GM06990 (cell line): ENCODE measurements around the gene LPCAT1.

ENCODE experiments used
- DNase-seq: peaks from one replicate; pipeline ENCODE4 v3.0.0-alpha.2; 2011; ENCODE audit not compliant: insufficient read length; ENCODE audit errors: extremely low read depth
- H3K27me3 ChIP-seq: replicated peaks from 2 replicates; pipeline ENCODE4 v1.6.0; 2011; ENCODE audit warnings: low read length; ENCODE audit not compliant: control insufficient read depth, insufficient read depth
- H3K36me3 ChIP-seq: 2 replicates; pipeline ENCODE4 v1.5.1; 2011; ENCODE audit warnings: low read length; ENCODE audit not compliant: control insufficient read depth, insufficient read depth
- H3K4me3 ChIP-seq: replicated peaks from 2 replicates; pipeline ENCODE4 v1.5.1; 2011; ENCODE audit warnings: low read depth, mild to moderate bottlenecking, control low read depth, low read length
- CTCF ChIP-seq: IDR thresholded peaks from 2 replicates; pipeline ENCODE4 v1.5.1; 2011; ENCODE audit warnings: low read length, control low read depth, mild to moderate bottlenecking, inconsistent platforms; ENCODE audit not compliant: insufficient read depth, poor library complexity, severe bottlenecking

LPCAT1 gene

GRCh38 chr5:1472964-1473628 is 50.7 kb downstream of the LPCAT1 start:
- no peak overlapping the region for H3K4me3 ChIP-seq
- DNase-seq, result no peak
- peaks cover 68% of the 10 kb centered on the region for H3K36me3 ChIP-seq
- H3K27me3 ChIP-seq, result no peaks in the 10 kb centered on the region
- TF ChIP-seq CTCF, result no peak

DNA sequence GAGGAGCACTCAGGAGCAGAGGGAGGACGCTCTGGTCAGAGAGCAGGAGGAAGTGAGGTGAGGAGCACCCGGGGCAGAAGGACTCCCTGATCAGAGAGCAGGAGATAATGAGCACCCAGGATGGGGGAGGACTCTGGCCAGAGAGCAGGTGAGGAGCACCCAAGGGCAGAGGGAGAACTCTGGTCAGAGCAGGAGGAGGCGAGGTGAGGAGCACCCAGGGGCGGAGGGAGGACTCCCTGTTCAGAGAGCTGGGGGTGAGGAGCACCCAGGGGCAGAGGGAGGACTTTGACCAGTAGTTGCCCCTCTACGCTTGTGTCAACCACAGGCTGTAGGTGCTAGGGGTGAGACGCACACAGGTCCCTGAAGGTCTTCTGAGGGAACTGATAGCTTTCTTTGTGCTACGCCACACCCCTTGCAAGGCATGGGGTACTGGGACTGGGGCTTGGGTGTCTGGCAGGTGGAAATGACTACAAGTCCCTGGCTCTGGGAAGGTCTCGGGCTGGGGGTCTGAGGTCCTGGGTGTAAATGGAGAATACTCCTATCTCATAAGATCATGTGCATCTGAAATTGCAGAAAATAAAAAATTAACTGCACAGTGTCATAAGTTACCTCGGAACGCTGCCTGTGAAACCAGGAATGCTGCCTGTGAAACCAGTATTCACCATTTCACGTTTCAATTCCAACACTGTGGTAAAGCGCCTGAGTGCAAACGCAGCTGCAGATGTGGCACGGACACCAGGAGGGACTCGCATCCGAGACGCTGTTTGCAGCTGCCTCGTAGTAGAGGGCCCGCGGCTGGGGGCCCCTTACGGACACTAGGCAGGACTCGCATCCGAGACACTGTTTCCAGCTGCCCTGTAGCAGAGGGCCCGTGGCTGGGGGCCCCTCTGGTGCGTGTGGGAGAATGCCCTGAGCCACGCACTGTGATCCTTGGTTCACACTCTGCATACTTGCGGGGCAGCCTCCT is 51.5 kb downstream of the LPCAT1 start:
- no peak overlapping the region for H3K4me3 ChIP-seq
- H3K36me3 ChIP-seq, result peaks cover 73% of the 10 kb centered on the region
- no peak for TF ChIP-seq CTCF
- no peak for DNase-seq
- no peaks in the 10 kb centered on the region for H3K27me3 ChIP-seq

DNA sequence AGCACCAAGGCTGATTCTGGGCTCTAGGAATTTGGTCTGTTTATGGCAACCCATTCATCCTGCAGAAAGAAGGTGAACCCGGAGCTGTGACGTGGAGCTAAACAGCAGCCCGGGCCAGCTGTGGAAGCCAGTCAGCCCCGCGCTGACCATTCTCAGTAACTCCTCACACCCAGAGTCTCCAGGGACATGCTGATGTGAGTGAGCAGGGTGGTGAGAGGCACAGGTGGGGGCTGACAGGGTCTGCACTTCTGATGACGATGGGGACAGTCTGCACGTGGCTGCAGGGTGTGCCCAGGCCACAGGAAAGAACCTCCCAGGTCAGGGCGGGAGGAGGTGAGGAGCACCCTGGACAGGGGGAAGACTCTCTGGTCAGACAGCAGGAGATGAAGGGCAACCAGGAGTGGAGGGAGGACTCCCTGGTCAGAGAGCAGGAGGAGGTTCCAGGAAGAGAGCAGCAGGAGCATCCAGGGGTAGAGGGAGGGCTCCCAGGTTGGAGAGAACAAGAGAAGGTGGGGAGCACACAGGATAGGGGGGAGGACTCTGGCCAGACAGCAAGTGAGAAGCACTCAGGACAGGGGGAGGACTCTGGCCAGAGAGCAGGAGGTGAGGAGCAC is 52.4 kb downstream of the LPCAT1 start:
- no peaks in the 10 kb centered on the region for H3K27me3 ChIP-seq
- DNase-seq, result no peak
- no peak overlapping the region for H3K4me3 ChIP-seq
- H3K36me3 ChIP-seq, result peaks cover 73% of the 10 kb centered on the region
- no peak for TF ChIP-seq CTCF

DNA sequence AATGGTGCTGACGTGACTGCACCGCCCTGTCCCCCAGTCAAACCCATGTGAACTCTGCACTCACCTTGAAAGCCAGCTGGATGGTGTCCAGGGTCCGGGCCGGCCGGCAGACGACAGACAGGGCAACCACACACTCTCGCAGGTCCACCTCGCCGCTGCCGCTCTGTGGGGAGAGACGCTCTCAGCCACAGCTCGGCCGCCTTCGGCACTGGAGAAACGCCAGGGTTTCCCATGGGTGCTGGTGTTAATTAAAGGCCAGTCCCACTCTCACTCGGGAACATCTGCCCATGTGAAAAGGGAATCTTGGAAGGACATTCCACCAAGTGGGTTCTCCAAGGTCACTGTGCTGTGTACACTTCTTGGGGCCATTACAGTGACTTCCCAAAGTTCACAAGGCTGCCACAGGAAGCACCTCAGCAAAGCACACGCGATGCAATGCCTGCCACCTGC is 53.0 kb downstream of the LPCAT1 start:
- Histone ChIP-seq H3K4me3 (no peak overlapping the region), H3K27me3 (no peaks in the 10 kb centered on the region), H3K36me3 (peaks cover 72% of the 10 kb centered on the region)
- DNase-seq, result no peak
- no peak for TF ChIP-seq CTCF

GRCh38 chr5:1468629-1469527 is 54.9 kb downstream of the LPCAT1 start:
- TF ChIP-seq CTCF, result no peak
- Histone ChIP-seq H3K27me3 (no peaks in the 10 kb centered on the region), H3K4me3 (no peak overlapping the region), H3K36me3 (peaks cover 72% of the 10 kb centered on the region)
- no peak for DNase-seq
